Fibroblast of villous mesenchyme (primary cell): Measurements from ENCODE around the gene PLA2G4F. TPM values are rescaled to one million over a fixed set of nuclear protein-coding genes. Genes with fewer than 3 reads are reported as not detected.

ENCODE experiments used
- DNase-seq: peaks from one replicate; pipeline ENCODE4 v3.0.0-alpha.2; 2010; ENCODE audit warnings: low read depth
- H3K4me3 ChIP-seq: 2 replicates; pipeline ENCODE4 v1.5.1; 2011; ENCODE audit warnings: low read depth, mild to moderate bottlenecking, low read length
- CTCF ChIP-seq: IDR thresholded peaks from 2 replicates; pipeline ENCODE4 v1.5.1; 2012; ENCODE audit warnings: low read depth, mild to moderate bottlenecking, low read length; ENCODE audit not compliant: insufficient read depth
- total RNA-seq: library from RNA; depleted of rRNA; stranded (reverse); fragments of >200 nt; gene quantifications from 2 replicates; pipeline ENCODE4 v1.2.3, GENCODE V29; 2012

The PLA2G4F gene
- total RNA-seq, 1 donor, result not detected

- H3K4me3 ChIP-seq, result no peak overlapping the region
- TF ChIP-seq CTCF, result no peak
- DNase-seq, result no peak
Measured at GRCh38 chr15:42143866-42144625, 12.4 kb downstream of the PLA2G4F start.

- DNase-seq, result no peak
- no peak overlapping the region for H3K4me3 ChIP-seq
- no peak for TF ChIP-seq CTCF
Measured at GRCh38 chr15:42143356-42143755, 13.1 kb downstream of the PLA2G4F start.

- H3K4me3 ChIP-seq, result no peak overlapping the region
- TF ChIP-seq CTCF, result no peak
- DNase-seq, result no peak
Measured at GRCh38 chr15:42141795-42142667, 14.4 kb downstream of the PLA2G4F start.

GRCh38 chr15:42141246-42141645 is 15.2 kb downstream of the PLA2G4F start:
- TF ChIP-seq CTCF, result no peak
- no peak for DNase-seq
- H3K4me3 ChIP-seq, result no peak overlapping the region

- no peak overlapping the region for H3K4me3 ChIP-seq
- TF ChIP-seq CTCF, result no peak
Measured at GRCh38 chr15:42140383-42141070, 15.9 kb downstream of the PLA2G4F start.

GRCh38 chr15:42139596-42139995 is 16.8 kb downstream of the PLA2G4F start:
- no peak for DNase-seq
- H3K4me3 ChIP-seq, result no peak overlapping the region
- no peak for TF ChIP-seq CTCF

More at GRCh38 chr15:42140383-42141070, 15.9 kb downstream of the PLA2G4F start:
- DNase-seq, result no peak
